ENCODE data around the gene KIAA0408. TPM values are rescaled to one million over a fixed set of nuclear protein-coding genes. Genes with fewer than 3 reads are reported as not detected.

Gene KIAA0408
- total and polyA plus RNA-seq, 9 of the 15 experiments (the other 6 are each of a cell fraction or from before 2014, with no cell fraction given), result 0.11 TPM; not detected in 8

- no peak for TF ChIP-seq CTCF (IDR thresholded peaks at IDR 0.05 in 2 of 3, conservative IDR thresholded peaks at IDR 0.05 in 1 of 3; ENCODE audit: insufficient read depth in 2 of 3, low read depth in 1 of 3, low read length in 3 of 3)
- TF ChIP-seq AFF4 (CRISPR knock-in tag; IDR thresholded peaks at IDR 0.05), result no peak
These were observed 22.4 kb upstream of the KIAA0408 start (continued) for GRCh38 chr6:127481628-127482027.

GRCh38 chr6:127481111-127481510 is 21.9 kb upstream of the KIAA0408 start:
- no peak for FAIRE-seq
- Histone ChIP-seq H3K27ac (ENCODE audit: extremely low read depth, low read depth, low read length) (no peak overlapping the region), H3K9ac (ENCODE audit: insufficient read depth in 1 of 2, low read depth in 2 of 2, low read length in 2 of 2) (no peak overlapping the region), H4K20me1 (replicated peaks; ENCODE audit: control insufficient read depth, insufficient read depth, low read length) (no peaks in the 10 kb centered on the region), H3K27me3 (ENCODE audit: control insufficient read depth in 2 of 2, insufficient read depth in 2 of 2, low read length in 2 of 2) (no peaks in the 10 kb centered on the region; a peak in 1 of 5 replicates), H3K4me3 (no peak overlapping the region), H3K4me1 (replicated peaks in 1 of 2; ENCODE audit: control insufficient read depth in 2 of 2, insufficient read depth in 2 of 2, low read length in 2 of 2) (no peaks in the 10 kb centered on the region), H3K79me2 (ENCODE audit: control insufficient read depth, insufficient read depth, low read length) (no peaks in the 10 kb centered on the region), H3K4me2 (ENCODE audit: insufficient read depth, low read length) (no peak overlapping the region), H3K36me3 (ENCODE audit: control insufficient read depth, insufficient read depth, low read length) (no peaks in the 10 kb centered on the region), H3K9me1 (ENCODE audit: control insufficient read depth, insufficient read depth, low read length) (no peaks in the 10 kb centered on the region), H2AFZ (ENCODE audit: low read depth, low read length) (no peak overlapping the region), H3K9me3 (replicated peaks; ENCODE audit: control insufficient read depth, insufficient read depth, low read depth, low read length) (no peaks in the 10 kb centered on the region)
- CTCF ChIA-PET (ENCODE audit: low intra/inter-chr PET ratio), result no interaction called here
- POLR2A ChIA-PET, result no interaction called here
- in situ Hi-C loops (cut with MboI) (no loop called here), intact Hi-C loops (cut with micrococcal nuclease) (no loop called here)
- no TSS peak for BruUV-seq (replicated peaks)
- no peak for ATAC-seq
- no peak for DNase-seq (ENCODE audit: extremely low read depth in 1 of 4, low spot score in 3 of 4)
- 0% methylated on average over 2 of the region's 2 CpGs for WGBS (ENCODE audit: insufficient coverage, low coverage, missing lambda C conversion rate)
- TF ChIP-seq NFIC (IDR thresholded peaks at IDR 0.05) (no peak), ZNF507 (tag; conservative IDR thresholded peaks at IDR 0.05) (no peak), NR0B1 (IDR thresholded peaks at IDR 0.05; ENCODE audit: partially characterized antibody) (no peak), ZNF311 (CRISPR knock-in tag; IDR thresholded peaks at IDR 0.05) (no peak), ZBTB5 (IDR thresholded peaks at IDR 0.05) (no peak), GABPB2 (CRISPR knock-in tag; conservative IDR thresholded peaks at IDR 0.05) (no peak), CGGBP1 (CRISPR knock-in tag; IDR thresholded peaks at IDR 0.05) (no peak), TAF9B (IDR thresholded peaks at IDR 0.05; ENCODE audit: partially characterized antibody) (no peak)
